ENCODE data around the gene ALDH16A1.
A peak's percentile ranks its signal among the peaks of the same experiment; 100 is the strongest.

ALDH16A1 gene

DNA sequence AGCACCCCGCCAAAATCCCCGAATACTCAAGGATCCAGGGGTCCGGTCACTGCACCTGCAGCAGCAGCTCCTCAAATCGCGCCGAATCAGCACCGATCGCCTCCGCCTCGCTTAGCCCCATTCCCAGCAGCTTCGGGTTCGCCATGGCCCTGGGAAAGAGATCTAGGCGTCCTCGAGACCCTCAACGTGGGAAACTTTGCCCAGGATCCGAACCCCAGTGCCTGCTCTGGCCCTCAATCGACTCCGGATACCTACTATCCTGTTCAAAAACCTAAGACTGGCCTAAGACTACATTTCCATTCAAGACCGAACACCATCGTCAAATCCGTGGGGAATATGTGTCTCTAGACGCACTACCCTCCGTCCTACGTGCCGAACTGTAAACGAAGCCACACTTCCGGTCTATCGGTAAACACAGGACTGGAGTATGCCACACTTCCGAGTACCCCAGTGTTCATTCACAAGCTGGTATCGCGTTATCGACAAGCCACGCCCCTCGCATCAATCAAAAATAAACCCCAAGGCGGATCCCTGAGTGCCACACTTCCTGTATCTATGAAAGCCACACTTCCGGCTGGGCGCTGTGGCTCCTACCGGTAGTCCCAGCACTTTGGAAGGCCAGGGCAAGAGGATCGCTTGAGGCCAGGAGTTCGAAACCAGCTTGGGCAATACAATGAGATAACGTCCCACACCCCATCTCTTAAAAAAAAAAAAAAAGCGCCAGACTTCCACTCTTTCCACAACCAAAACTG lies 1.4 kb upstream of the ALDH16A1 start, which contains the start of gene PIH1D1:
Gene PIH1D1, minus strand, starts transcription at position 385 of the 752 bp plus-strand sequence. Its CDS starts 240 bp downstream, at position 145.
- Histone ChIP-seq H3K79me2 (ENCODE audit: control insufficient read depth, low read length) (peaks cover 64% of the 10 kb centered on the region), H3K9me3 (ENCODE audit: control insufficient read depth, insufficient read depth, low read length) (no peaks in the 10 kb centered on the region), H3K4me3 (ENCODE audit: low read length) (peak within 1 kb of the TSS; percentile 99), H3K4me2 (ENCODE audit: low read length) (peak within 1 kb of the TSS; percentile 93), H3K36me3 (ENCODE audit: control insufficient read depth, low read length) (peaks cover 59% of the 10 kb centered on the region), H3K9me2 (replicated peaks; ENCODE audit: control insufficient read depth, low read length) (no peaks in the 10 kb centered on the region), H3K27me3 (ENCODE audit: control insufficient read depth, low read length) (no peaks in the 10 kb centered on the region), H3K4me1 (ENCODE audit: control insufficient read depth, low read length) (peaks cover 27% of the 10 kb centered on the region), H3F3A (ENCODE audit: control insufficient read depth, insufficient read depth) (peaks cover 11% of the 10 kb centered on the region), H3K27ac (ENCODE audit: low read depth, low read length) (peak within 1 kb of the TSS; percentile 94), H4K20me1 (ENCODE audit: control insufficient read depth, insufficient read depth, low read depth, low read length) (no peaks in the 10 kb centered on the region; the same call in 1 of the 2 replicates)
- TF ChIP-seq, protein P1, sequence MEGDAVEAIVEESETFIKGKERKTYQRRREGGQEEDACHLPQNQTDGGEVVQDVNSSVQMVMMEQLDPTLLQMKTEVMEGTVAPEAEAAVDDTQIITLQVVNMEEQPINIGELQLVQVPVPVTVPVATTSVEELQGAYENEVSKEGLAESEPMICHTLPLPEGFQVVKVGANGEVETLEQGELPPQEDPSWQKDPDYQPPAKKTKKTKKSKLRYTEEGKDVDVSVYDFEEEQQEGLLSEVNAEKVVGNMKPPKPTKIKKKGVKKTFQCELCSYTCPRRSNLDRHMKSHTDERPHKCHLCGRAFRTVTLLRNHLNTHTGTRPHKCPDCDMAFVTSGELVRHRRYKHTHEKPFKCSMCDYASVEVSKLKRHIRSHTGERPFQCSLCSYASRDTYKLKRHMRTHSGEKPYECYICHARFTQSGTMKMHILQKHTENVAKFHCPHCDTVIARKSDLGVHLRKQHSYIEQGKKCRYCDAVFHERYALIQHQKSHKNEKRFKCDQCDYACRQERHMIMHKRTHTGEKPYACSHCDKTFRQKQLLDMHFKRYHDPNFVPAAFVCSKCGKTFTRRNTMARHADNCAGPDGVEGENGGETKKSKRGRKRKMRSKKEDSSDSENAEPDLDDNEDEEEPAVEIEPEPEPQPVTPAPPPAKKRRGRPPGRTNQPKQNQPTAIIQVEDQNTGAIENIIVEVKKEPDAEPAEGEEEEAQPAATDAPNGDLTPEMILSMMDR (IDR thresholded peaks at IDR 0.05; ENCODE audit: low read depth, low read length, poor library complexity, severe bottlenecking): no peak
- no peak for TF ChIP-seq EZH2phosphoT487 (IDR thresholded peaks at IDR 0.05; ENCODE audit: borderline replicate concordance, low read length)

DNA sequence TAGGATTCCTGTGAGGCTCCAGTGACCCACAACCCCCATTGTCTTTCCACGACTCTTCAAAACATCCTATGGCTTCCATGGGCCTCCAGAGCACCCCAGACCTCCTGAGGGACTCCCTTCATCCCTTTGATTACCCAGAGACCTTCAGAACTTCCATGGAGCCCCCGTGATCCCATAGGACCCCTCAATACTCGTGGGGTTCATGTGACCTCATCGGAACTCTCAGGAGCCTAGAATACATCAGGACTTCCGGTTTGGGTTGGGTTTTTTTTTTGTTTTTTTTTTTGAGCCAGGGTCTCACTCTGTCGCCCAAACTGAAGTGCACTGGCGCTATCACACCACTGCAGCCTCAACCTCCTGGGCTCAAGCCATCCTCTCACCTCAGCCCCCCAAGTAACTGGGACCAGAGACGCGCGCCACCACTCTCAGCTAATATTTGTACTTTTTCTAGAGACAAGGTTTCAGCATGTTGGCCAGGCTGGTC lies 774 bp downstream of the ALDH16A1 start:
- no peak for TF ChIP-seq EZH2phosphoT487 (IDR thresholded peaks at IDR 0.05; ENCODE audit: borderline replicate concordance, low read length)
- TF ChIP-seq, protein P1 (IDR thresholded peaks at IDR 0.05; ENCODE audit: low read depth, low read length, poor library complexity, severe bottlenecking): no peak
- Histone ChIP-seq H4K20me1 (ENCODE audit: control insufficient read depth, insufficient read depth, low read depth, low read length) (no peaks in the 10 kb centered on the region; the same call in 1 of the 2 replicates), H3K9me2 (replicated peaks; ENCODE audit: control insufficient read depth, low read length) (no peaks in the 10 kb centered on the region), H3K9me3 (ENCODE audit: control insufficient read depth, insufficient read depth, low read length) (no peaks in the 10 kb centered on the region), H3K36me3 (ENCODE audit: control insufficient read depth, low read length) (peaks cover 44% of the 10 kb centered on the region), H3K27ac (ENCODE audit: low read depth, low read length) (peak overlapping the region; percentile 94), H3K4me1 (ENCODE audit: control insufficient read depth, low read length) (peaks cover 24% of the 10 kb centered on the region), H3K27me3 (ENCODE audit: control insufficient read depth, low read length) (no peaks in the 10 kb centered on the region), H3K4me2 (ENCODE audit: low read length) (peak overlapping the region; percentile 93), H3K79me2 (ENCODE audit: control insufficient read depth, low read length) (peaks cover 71% of the 10 kb centered on the region), H3K4me3 (ENCODE audit: low read length) (peak overlapping the region; percentile 99), H3F3A (ENCODE audit: control insufficient read depth, insufficient read depth) (peaks cover 11% of the 10 kb centered on the region)

DNA sequence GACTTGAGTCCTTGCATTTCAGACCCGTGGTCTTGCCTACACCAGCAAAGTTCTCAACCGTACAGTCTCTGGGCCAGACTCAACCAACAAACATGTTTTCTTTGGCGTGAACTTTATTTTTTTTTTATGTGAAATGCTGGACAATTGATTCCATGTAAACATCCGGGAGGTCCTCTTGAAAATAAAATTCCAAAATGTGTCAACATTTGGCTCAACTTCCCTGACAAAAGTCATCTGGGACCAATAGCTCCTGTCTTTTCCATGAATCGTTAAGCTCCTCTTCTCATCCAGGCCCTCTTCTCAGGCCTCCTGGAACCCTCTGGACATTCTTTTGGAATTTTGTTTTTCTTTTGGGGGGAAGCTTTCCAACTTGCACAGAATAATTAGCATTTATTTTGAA lies 2.7 kb downstream of the ALDH16A1 start:
- Histone ChIP-seq H3K36me3 (ENCODE audit: control insufficient read depth, low read length) (peaks cover 41% of the 10 kb centered on the region), H3K79me2 (ENCODE audit: control insufficient read depth, low read length) (peaks cover 57% of the 10 kb centered on the region), H3K27me3 (ENCODE audit: control insufficient read depth, low read length) (no peaks in the 10 kb centered on the region), H3K4me1 (ENCODE audit: control insufficient read depth, low read length) (peaks cover 16% of the 10 kb centered on the region), H3K9me3 (ENCODE audit: control insufficient read depth, insufficient read depth, low read length) (no peaks in the 10 kb centered on the region), H3K4me2 (ENCODE audit: low read length) (no peak overlapping the region), H3K4me3 (ENCODE audit: low read length) (no peak overlapping the region), H3K27ac (ENCODE audit: low read depth, low read length) (no peak overlapping the region), H4K20me1 (ENCODE audit: control insufficient read depth, insufficient read depth, low read depth, low read length) (no peaks in the 10 kb centered on the region; the same call in 1 of the 2 replicates), H3F3A (ENCODE audit: control insufficient read depth, insufficient read depth) (peaks cover 9% of the 10 kb centered on the region), H3K9me2 (replicated peaks; ENCODE audit: control insufficient read depth, low read length) (no peaks in the 10 kb centered on the region)
- TF ChIP-seq EZH2phosphoT487 (IDR thresholded peaks at IDR 0.05; ENCODE audit: borderline replicate concordance, low read length): no peak
- TF ChIP-seq, protein P1 (IDR thresholded peaks at IDR 0.05; ENCODE audit: low read depth, low read length, poor library complexity, severe bottlenecking): no peak

All from DOHH2 (cell line).